Right lobe of liver (tissue), 4 donors: ENCODE results near the gene SAMD15.

Source experiments
- CTCF ChIP-seq, 4 donors: fragments of 200-600 bp in 3 of 4; fragments of 450-650 bp in 1 of 4; IDR thresholded peaks; one replicate each; pipeline versions ENCODE4 v1.5.1 to v1.8.0; 2016 to 2022; ENCODE audit warnings: antibody characterized with exemption in 4 of 4, mild to moderate bottlenecking in 2 of 4
- POLR2A ChIP-seq: fragments of 450-650 bp; IDR thresholded peaks from one replicate; pipeline ENCODE4 v1.6.1; 2017; ENCODE audit warnings: antibody characterized with exemption, mild to moderate bottlenecking
- donor health status: DM: no; HTN: no; CAD: no.
- donor health status: DM: no; HTN: no; CAD: no.
- donor health status: DM: no; HTN: yes; CAD: no.

GRCh38 chr14:77426396-77426795 is 49.2 kb downstream of the SAMD15 start:
- TF ChIP-seq CTCF (IDR thresholded peaks at IDR 0.05) (no peak), POLR2A (no peak)
